GM19395 (cell line): ENCODE data around the gene RRP12.
"Not testable (repeated sequence)": the region's sequence is repeated elsewhere in the genome, so short reads cannot be mapped to it uniquely, and the experiment has no call there.

Experiments used
- ATAC-seq: cut with Tn5 transposase; IDR thresholded peaks from one replicate; pipeline ENCODE4 v1.9.1; 2021; ENCODE audit warnings: mild to moderate bottlenecking, moderate library complexity; ENCODE audit not compliant: unreplicated experiment

The RRP12 gene

GRCh38 chr10:97407211-97407951 is 6.2 kb upstream of the RRP12 start:
- ATAC-seq = peak; percentile 95

DNA sequence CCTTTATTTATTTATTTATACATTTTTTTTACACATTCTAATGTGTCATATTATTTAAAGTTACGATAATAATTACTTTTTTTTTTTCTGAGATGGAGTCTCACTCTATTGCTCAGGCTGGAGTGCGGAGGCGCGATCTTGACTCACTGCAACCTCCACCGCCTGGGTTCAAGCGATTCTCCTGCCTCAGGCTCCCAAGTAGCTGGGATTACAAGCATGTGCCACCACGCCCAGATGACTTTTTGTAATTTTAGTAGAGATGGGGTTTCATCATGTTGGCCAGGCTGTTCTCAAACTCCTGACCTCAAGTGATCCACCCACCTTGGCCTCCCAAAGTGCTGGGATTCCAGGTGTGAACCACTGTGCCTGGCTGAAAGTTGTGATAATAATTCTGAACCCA is 5.3 kb upstream of the RRP12 start:
- ATAC-seq = not testable (repeated sequence)

- no peak for ATAC-seq
These were observed 4.9 kb upstream of the RRP12 start for GRCh38 chr10:97406064-97406463.

DNA sequence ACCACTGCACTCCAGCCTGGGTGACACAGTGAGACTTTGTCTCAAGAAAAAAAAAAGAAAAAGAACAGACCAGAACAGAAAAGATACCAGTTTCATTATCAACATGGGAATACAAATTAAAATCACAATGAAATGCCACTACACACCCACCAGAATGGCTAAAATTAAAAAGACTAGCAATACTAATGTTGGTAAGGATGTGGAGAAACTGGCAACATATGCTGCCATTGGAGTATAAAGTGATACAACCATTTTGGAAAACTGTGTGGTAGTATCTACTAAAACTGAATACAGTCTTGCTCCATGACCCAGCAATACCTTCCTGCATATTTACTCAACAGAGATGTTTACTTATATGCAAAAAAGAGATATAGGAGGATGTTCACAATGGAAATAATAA is 2.9 kb upstream of the RRP12 start:
- no peak for ATAC-seq

DNA sequence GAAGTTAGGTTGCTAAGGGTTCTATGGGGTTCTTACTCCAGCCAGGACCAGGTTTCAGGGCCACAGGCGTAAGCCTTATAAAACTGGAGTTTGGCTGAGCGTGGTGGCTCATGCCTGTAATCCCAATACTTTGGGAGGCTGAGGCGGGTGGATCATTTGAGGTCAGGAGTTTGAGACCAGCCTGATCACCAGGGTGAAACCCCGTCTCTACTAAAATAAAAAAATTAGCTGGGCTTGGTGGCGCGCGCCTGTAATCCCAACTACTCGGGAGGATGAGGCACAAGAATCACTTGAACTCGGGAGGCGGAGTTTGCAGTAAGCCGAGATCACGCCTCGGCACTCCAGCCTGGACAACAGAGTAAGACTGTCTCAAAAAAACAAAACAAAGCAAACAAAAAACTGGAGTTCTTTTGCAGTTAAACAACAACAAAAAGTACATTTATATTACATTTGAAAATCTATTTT is 347 bp upstream of the RRP12 start:
- ATAC-seq = no peak

- no peak for ATAC-seq
These were observed 1.1 kb downstream of the RRP12 start for GRCh38 chr10:97399843-97400545.

- no peak for ATAC-seq
These were observed 5.1 kb downstream of the RRP12 start for GRCh38 chr10:97396056-97396455.

- ATAC-seq = no peak
These were observed 8.0 kb downstream of the RRP12 start for GRCh38 chr10:97393034-97393573.

DNA sequence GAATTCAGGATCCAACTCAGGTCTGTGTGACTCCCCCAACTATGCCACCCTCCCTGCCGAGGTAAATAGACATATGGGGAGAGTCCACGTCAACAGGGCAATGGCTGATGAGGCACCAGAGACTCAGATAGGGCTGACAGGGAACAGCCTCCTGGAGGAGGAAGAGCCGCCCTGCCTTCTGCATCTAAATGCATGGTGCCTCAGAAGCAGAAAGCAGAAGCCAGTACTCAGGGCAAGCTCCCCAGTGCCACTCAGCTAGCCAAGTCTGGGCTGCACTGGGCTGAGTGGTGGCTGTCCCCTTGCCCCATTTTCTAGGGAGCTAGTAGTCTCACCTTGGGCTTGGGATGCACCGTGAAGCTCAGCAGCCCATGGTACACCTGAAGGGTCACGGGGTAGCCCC is 11.0 kb downstream of the RRP12 start:
- ATAC-seq = no peak

- no peak for ATAC-seq
These were observed 13.0 kb downstream of the RRP12 start for GRCh38 chr10:97388152-97388551.

GRCh38 chr10:97385565-97385964 is 15.6 kb downstream of the RRP12 start:
- ATAC-seq = no peak

GRCh38 chr10:97384641-97385040 is 16.5 kb downstream of the RRP12 start:
- no peak for ATAC-seq

GRCh38 chr10:97384156-97384555 is 17.0 kb downstream of the RRP12 start:
- no peak for ATAC-seq

GRCh38 chr10:97383159-97383558 is 18.0 kb downstream of the RRP12 start:
- ATAC-seq = no peak

GRCh38 chr10:97381626-97382025 is 19.5 kb downstream of the RRP12 start:
- ATAC-seq = no peak

DNA sequence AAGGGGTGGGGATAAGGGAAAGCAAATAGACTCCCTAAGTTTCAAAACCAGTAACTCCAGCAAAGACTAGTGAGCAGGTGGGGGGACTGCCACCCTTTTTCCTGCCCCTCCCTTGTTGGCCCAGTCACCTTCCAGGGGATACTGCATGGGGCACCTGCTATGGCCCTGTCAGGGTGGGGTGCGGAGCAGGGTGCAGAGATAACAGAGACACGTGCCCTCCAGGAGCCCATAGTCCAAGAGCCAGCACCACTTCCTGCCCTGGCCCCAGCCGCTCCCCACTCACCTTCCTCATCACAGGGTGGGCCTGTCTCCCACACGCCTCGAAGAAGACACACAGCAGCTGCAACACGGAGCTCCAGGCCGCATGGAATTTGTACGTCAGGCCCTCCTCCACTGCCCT is 20.6 kb downstream of the RRP12 start:
- ATAC-seq = no peak

GRCh38 chr10:97378933-97379921 is 21.9 kb downstream of the RRP12 start:
- no peak for ATAC-seq

GRCh38 chr10:97376413-97376812 is 24.7 kb downstream of the RRP12 start:
- ATAC-seq = no peak

DNA sequence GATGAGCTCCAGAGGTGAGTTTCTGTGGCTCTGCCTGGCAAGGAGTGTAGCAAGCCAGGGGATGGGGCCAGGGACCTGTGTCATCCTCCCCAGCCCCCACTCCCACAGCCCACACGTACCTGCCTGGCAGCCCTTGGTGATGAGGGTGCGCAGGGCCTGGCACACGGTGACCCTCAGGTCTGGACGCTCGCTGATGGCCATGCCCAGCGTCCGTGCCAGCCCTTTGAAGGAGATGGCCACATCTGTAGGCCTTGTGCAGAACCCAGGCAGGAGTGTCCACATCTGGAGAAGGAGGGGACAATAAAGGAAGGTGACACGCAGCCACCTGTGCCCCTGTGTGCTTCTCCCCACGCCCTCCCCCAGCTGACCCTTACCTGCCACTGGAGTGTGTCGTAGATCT is 27.7 kb downstream of the RRP12 start:
- ATAC-seq = no peak

- no peak for ATAC-seq
These were observed 28.8 kb downstream of the RRP12 start for GRCh38 chr10:97372233-97372875.
